IMR-90 (cell line): ENCODE results near the gene CYP21A2. TPM values are rescaled to one million over a fixed set of nuclear protein-coding genes. Genes with fewer than 3 reads are reported as not detected.

Source experiments
- ATAC-seq: fragments of 200-7000 bp; cut with Tn5 transposase; 2 replicates; pipeline ENCODE4 v1.9.1; 2020; ENCODE audit warnings: low read depth, mild to moderate bottlenecking, moderate library complexity
- BruUV-seq: library from RNA; stranded (reverse); fragments of 400-500 nt; replicated peaks from 2 replicates; lab custom pipeline; 2021; lab: Mats Ljungman, UMichigan
- CTCF ChIA-PET: fragments of 300-600 bp; formaldehyde crosslinking; extraction: SDS; loops from one replicate; lab custom pipeline; 2021; ENCODE audit warnings: antibody characterized with exemption; lab: Yijun Ruan, JAX
- POLR2A ChIA-PET: fragments of 300-600 bp; sonication (Branson Sonifier 250); formaldehyde crosslinking; loops from one replicate; lab custom pipeline; 2022; ENCODE audit warnings: antibody characterized with exemption; ENCODE audit not compliant: unreplicated experiment; lab: Charles Lee
- DNase-seq: peaks from one replicate; pipeline ENCODE4 v3.0.0; 2013
- H2AFZ ChIP-seq: replicated peaks from 2 replicates; pipeline ENCODE3; 2013; ENCODE audit warnings: low read length, mild to moderate bottlenecking; ENCODE audit not compliant: poor library complexity
- H2AK5ac ChIP-seq: 2 replicates; pipeline ENCODE4 v1.6.1; 2013; ENCODE audit warnings: low read depth, low read length, inconsistent platforms
- H2AK9ac ChIP-seq: replicated peaks from 2 replicates; pipeline ENCODE3; 2013; ENCODE audit warnings: mild to moderate bottlenecking, low read depth, low read length, moderate library complexity; ENCODE audit not compliant: poor library complexity
- H2BK120ac ChIP-seq: 2 replicates; pipeline ENCODE4 v1.6.1; 2013; ENCODE audit warnings: low read depth, low read length, inconsistent platforms
- H2BK15ac ChIP-seq: 3 replicates; pipeline ENCODE4 v1.6.1; 2013; ENCODE audit warnings: low read depth, low read length, inconsistent platforms
- H2BK20ac ChIP-seq: 2 replicates; pipeline ENCODE4 v1.6.1; 2013; ENCODE audit warnings: low read depth, mild to moderate bottlenecking, inconsistent platforms, low read length, moderate library complexity
- H2BK5ac ChIP-seq: 2 replicates; pipeline ENCODE4 v1.6.1; 2013; ENCODE audit warnings: mild to moderate bottlenecking, low read depth, low read length, inconsistent platforms; ENCODE audit not compliant: poor library complexity, severe bottlenecking
- H3K14ac ChIP-seq: replicated peaks from 2 replicates; pipeline ENCODE4 v1.6.1; 2013; ENCODE audit warnings: low read depth, low read length, inconsistent platforms
- H3K18ac ChIP-seq: 2 replicates; pipeline ENCODE4 v1.6.1; 2013; ENCODE audit warnings: low read depth, low read length, control low read depth
- H3K23ac ChIP-seq: 2 replicates; pipeline ENCODE4 v1.6.1; 2013; ENCODE audit warnings: low read depth, low read length, inconsistent platforms
- H3K27ac ChIP-seq: 2 replicates; pipeline ENCODE4 v1.5.1; 2013; ENCODE audit warnings: mild to moderate bottlenecking, control low read depth, low read length; ENCODE audit not compliant: insufficient read depth
- H3K27me3 ChIP-seq: 2 replicates; pipeline ENCODE4 v1.6.1; 2013; ENCODE audit warnings: low read length; ENCODE audit not compliant: control insufficient read depth, insufficient read depth
- H3K36me3 ChIP-seq: 2 replicates; pipeline ENCODE4 v1.6.1; 2013; ENCODE audit warnings: low read length, mixed read lengths; ENCODE audit not compliant: control insufficient read depth, insufficient read depth
- H3K4ac ChIP-seq: 2 replicates; pipeline ENCODE4 v1.6.1; 2013; ENCODE audit warnings: low read depth, low read length, inconsistent platforms
- H3K4me1 ChIP-seq: 2 replicates; pipeline ENCODE4 v1.6.1; 2013; ENCODE audit warnings: low read length, mixed read lengths; ENCODE audit not compliant: control insufficient read depth, insufficient read depth
- H3K4me2 ChIP-seq: 2 replicates; pipeline ENCODE4 v1.6.1; 2013; ENCODE audit warnings: low read depth, mild to moderate bottlenecking, control low read depth, low read length, moderate library complexity
- H3K4me3 ChIP-seq: 2 replicates; pipeline ENCODE4 v1.5.1; 2013; ENCODE audit warnings: low read depth, mild to moderate bottlenecking, control low read depth, low read length, moderate library complexity; ENCODE audit not compliant: insufficient read depth
- H3K56ac ChIP-seq: 2 replicates; pipeline ENCODE4 v1.6.1; 2013; ENCODE audit warnings: low read length, inconsistent platforms; ENCODE audit not compliant: insufficient read depth; ENCODE audit errors: extremely low read depth
- H3K79me1 ChIP-seq, 2 experiments: 2 replicates each; pipeline ENCODE4 v1.6.1; 2013; ENCODE audit warnings: low read length in 2 of 2, inconsistent platforms in 1 of 2, low read depth in 1 of 2
- H3K9ac ChIP-seq: 2 replicates; pipeline ENCODE4 v1.6.1; 2013; ENCODE audit warnings: low read depth, low read length, control low read depth
- H3K9me1 ChIP-seq: 2 replicates; pipeline ENCODE4 v1.6.1; 2013; ENCODE audit warnings: low read length, inconsistent platforms; ENCODE audit not compliant: insufficient read depth
- H3K9me3 ChIP-seq: 2 replicates; pipeline ENCODE4 v1.6.1; 2013; ENCODE audit warnings: low read length; ENCODE audit not compliant: control insufficient read depth, insufficient read depth
- H4K20me1 ChIP-seq: 2 replicates; pipeline ENCODE4 v1.6.1; 2013; ENCODE audit warnings: low read length, inconsistent platforms; ENCODE audit not compliant: insufficient read depth
- H4K5ac ChIP-seq: 2 replicates; pipeline ENCODE4 v1.6.1; 2013; ENCODE audit warnings: mild to moderate bottlenecking, low read depth, low read length, control low read depth
- H4K8ac ChIP-seq, 2 experiments: 2 replicates each; pipeline ENCODE4 v1.6.1; 2013; ENCODE audit warnings: low read depth in 2 of 2, low read length in 2 of 2, control low read depth in 1 of 2, inconsistent platforms in 1 of 2
- H4K91ac ChIP-seq: 2 replicates; pipeline ENCODE4 v1.6.1; 2013; ENCODE audit warnings: low read depth, low read length, inconsistent platforms; ENCODE audit not compliant: insufficient read depth
- MAFK ChIP-seq: IDR thresholded peaks from 2 replicates; pipeline ENCODE4 v1.6.1; 2012; ENCODE audit warnings: low read depth, low read length, improper control_type of control experiment
- RAD21 ChIP-seq: IDR thresholded peaks from 2 replicates; pipeline ENCODE4 v1.6.1; 2012; ENCODE audit warnings: low read length, improper control_type of control experiment
- SMC3 ChIP-seq: fragments of 150-350 bp; IDR thresholded peaks from 2 replicates; pipeline ENCODE4 v1.6.1; 2016; ENCODE audit warnings: low read depth, mild to moderate bottlenecking, antibody characterized with exemption, low read length, moderate library complexity
- WGBS, 2 experiments: methylation state at CpG; one replicate each; pipeline versions ENCODE4 v1.1.5 to v1.1.7; 2013; ENCODE audit warnings: missing lambda C conversion rate in 2 of 2; ENCODE audit not compliant: insufficient read length in 1 of 2; ENCODE audit errors: extremely low coverage in 2 of 2; 5-methylcytosine and 5-hydroxymethylcytosine counted together
- dilution Hi-C: fragments of 300-500 bp; cut with HindIII; formaldehyde crosslinking; loops from one replicate; pipeline ENCODE4 v1.14.3; 2018; ENCODE audit warnings: low sequenced_read_pairs; ENCODE audit not compliant: unreplicated experiment
- in situ Hi-C: fragments of 300-500 bp; cut with MboI; formaldehyde crosslinking; loops from 3 replicates; pipeline ENCODE4 v1.14.3; 2019; ENCODE audit warnings: low sequenced_read_pairs, inconsistent platforms, mixed read lengths
- intact Hi-C: fragments of 100-400 bp; cut with micrococcal nuclease; formaldehyde crosslinking; loops from 2 replicates; pipeline ENCODE4 v1.10.0; 2022
- polyA plus RNA-seq, 3 experiments: library from polyadenylated mRNA; depleted of rRNA; stranded (reverse); fragments of >200 nt; gene quantifications; 2 replicates each; pipeline ENCODE4 v1.2.3, GENCODE V29; 2012; ENCODE audit warnings: low replicate concordance in 1 of 3
- total RNA-seq: library from RNA; depleted of rRNA; stranded (reverse); fragments of >200 nt; gene quantifications from 2 replicates; pipeline ENCODE4 v1.2.3, GENCODE V29; 2012
- TF ChIP-seq, protein P1 (sequence below): conservative IDR thresholded peaks from 2 replicates; pipeline ENCODE4 v1.5.1; 2012; ENCODE audit warnings: mild to moderate bottlenecking, low read depth, low read length, improper control_type of control experiment

Gene CYP21A2
- total and polyA plus RNA-seq, 2 of the 4 experiments (the other 2 are of a cell fraction): 0.03 TPM; not detected in 1

DNA sequence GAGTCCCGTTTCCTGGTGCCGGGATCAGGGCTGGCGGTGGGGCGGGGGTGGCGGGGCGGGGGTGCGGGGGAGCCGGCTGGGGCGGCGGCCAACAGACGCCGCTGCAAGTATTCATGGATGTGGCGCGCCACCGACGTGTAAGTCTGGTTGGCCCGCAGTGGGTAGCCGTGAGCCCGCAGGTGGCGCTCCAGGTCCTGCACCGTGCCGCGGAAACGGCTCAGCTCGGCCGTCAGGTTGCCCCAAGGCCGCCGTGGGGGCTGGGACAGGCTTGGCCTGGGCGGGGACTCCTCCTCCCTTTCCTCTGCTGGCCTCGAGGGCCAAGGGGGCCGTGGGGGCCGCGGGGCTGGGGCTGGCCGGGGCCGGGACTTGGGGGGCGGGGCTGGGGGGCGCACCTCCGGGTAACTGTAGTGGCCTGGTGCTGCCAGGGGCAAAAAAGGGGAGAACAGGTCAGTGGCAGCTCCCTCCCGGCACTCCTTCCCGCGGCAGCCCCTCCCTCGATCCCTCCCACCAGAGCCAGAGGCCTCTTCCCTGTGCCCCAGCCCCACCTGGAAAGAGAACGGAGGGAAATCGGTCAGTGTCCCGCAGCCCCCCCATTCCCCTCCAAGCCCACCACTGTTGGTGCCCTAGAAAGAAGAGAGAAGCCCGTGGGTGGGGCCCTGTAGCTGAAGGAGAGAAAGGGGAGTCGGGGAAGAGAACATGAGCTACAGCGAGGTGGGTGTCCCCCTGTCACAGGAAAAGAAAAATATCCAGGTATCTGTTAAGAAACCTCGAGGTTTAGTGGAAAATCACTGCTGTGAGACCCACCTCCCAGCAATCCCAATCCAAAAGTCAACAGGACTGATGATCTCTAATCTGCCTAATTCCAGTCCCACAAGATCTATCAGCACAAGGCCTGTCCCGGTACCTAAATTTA lies 49.6 kb downstream of the CYP21A2 start:
- POLR2A ChIA-PET: no interaction called here
- H4K91ac ChIP-seq: no peak overlapping the region
- no peak overlapping the region for H2BK5ac ChIP-seq
- H3K9ac ChIP-seq: no peak overlapping the region
- H4K5ac ChIP-seq: no peak overlapping the region
- no peak overlapping the region for H2AFZ ChIP-seq
- no peaks in the 10 kb centered on the region for H3K79me1 ChIP-seq
- no peak overlapping the region for H2BK15ac ChIP-seq
- H3K23ac ChIP-seq: no peak overlapping the region
- H4K20me1 ChIP-seq: peaks cover 11% of the 10 kb centered on the region
- BruUV-seq: no TSS peak
- no peak overlapping the region; the same call in 1 of the 2 replicates for H3K18ac ChIP-seq
- H3K4ac ChIP-seq: no peak overlapping the region
- H3K14ac ChIP-seq: no peak overlapping the region
- H3K4me1 ChIP-seq: peaks cover 20% of the 10 kb centered on the region
- H3K4me3 ChIP-seq: no peak overlapping the region
- no peak overlapping the region for H2BK120ac ChIP-seq
- TF ChIP-seq SMC3 (peak; percentile 28; the same call in 1 of the 2 replicates), MAFK (no peak), RAD21 (peak; percentile 63)
- TF ChIP-seq, protein P1, sequence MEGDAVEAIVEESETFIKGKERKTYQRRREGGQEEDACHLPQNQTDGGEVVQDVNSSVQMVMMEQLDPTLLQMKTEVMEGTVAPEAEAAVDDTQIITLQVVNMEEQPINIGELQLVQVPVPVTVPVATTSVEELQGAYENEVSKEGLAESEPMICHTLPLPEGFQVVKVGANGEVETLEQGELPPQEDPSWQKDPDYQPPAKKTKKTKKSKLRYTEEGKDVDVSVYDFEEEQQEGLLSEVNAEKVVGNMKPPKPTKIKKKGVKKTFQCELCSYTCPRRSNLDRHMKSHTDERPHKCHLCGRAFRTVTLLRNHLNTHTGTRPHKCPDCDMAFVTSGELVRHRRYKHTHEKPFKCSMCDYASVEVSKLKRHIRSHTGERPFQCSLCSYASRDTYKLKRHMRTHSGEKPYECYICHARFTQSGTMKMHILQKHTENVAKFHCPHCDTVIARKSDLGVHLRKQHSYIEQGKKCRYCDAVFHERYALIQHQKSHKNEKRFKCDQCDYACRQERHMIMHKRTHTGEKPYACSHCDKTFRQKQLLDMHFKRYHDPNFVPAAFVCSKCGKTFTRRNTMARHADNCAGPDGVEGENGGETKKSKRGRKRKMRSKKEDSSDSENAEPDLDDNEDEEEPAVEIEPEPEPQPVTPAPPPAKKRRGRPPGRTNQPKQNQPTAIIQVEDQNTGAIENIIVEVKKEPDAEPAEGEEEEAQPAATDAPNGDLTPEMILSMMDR: peak; percentile 48
- H3K27ac ChIP-seq: no peak overlapping the region
- H3K36me3 ChIP-seq: no peaks in the 10 kb centered on the region
- H2BK20ac ChIP-seq: no peak overlapping the region
- CTCF ChIA-PET: no interaction called here
- H4K8ac ChIP-seq: no peak overlapping the region
- dilution Hi-C loops (no loop called here), in situ Hi-C loops (no loop called here), intact Hi-C loops (no loop called here)
- H3K56ac ChIP-seq: no peak overlapping the region
- H3K9me3 ChIP-seq: no peaks in the 10 kb centered on the region
- H3K9me1 ChIP-seq: peaks cover 21% of the 10 kb centered on the region; the same call in 1 of the 2 replicates
- no peak overlapping the region for H2AK5ac ChIP-seq
- no peak overlapping the region for H2AK9ac ChIP-seq
- DNase-seq (peak; percentile 46), ATAC-seq (peak; percentile 73)
- 13% methylated on average over 15 of the region's 50 CpGs; no CpG with 5 or more reads in 1 of the 2 experiments for WGBS, 2 experiments
- H3K27me3 ChIP-seq: peaks cover 56% of the 10 kb centered on the region
- H3K4me2 ChIP-seq: no peak overlapping the region
